Stimulated activated CD8-positive, alpha-beta memory T cell treated with anti-CD3 and anti-CD28 coated beads, Interleukin-12 subunit alpha, Interleukin-12 subunit beta, amount 100 ng/mL, for 1 hour (primary cell): ENCODE data around the gene FBLN2.

Experiments
- DNase-seq: peaks from one replicate; pipeline ENCODE4 v3.0.0-alpha.2; 2020; ENCODE audit warnings: low read depth

FBLN2 gene

GRCh38 chr3:13532085-13532484, 16.8 kb upstream of the FBLN2 start:
- no peak for DNase-seq

DNA sequence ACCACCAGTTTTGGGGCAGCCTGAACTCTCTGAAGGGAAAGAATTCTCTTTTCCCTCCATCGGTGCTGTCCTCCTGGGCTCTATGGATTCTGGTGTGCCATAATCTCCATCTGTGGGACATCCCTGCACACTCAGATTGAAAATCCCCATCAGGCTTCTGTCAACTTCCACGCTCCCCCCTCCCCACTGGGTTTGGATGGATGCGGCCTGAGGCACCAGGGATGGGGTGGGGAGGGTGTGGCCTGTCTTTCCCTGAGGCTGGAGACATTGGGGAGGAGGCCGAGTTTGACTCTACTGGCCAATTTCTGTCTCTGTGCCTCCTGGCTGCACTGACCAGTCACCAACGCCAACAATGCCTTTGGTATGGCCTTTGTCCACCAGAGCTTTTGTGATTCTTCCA, 16.3 kb upstream of the FBLN2 start:
- DNase-seq = no peak

- no peak for DNase-seq
These were observed 15.0 kb upstream of the FBLN2 start for GRCh38 chr3:13533885-13534301.

DNA sequence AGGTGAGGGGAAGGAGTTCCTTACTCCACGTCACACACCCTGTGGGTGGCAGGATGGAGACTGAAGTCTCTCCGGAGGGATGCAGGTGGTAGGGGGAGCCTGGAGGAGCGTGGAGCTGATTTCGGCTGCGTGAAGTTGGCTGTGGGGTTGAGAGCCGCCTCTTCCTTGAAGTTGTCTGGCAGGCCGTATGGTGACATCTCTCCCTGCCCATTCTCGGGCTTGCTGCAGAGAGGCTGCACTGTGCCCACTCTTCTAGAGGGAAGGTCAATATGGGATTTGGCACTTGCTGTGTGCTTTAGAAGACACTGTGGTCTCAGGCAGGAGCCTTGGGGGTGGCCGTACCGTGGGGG, 13.4 kb upstream of the FBLN2 start:
- DNase-seq = no peak

- no peak for DNase-seq
These were observed 13.0 kb upstream of the FBLN2 start for GRCh38 chr3:13535905-13536304.

GRCh38 chr3:13536432-13536831, 12.5 kb upstream of the FBLN2 start:
- no peak for DNase-seq

- DNase-seq = no peak
These were observed 12.1 kb upstream of the FBLN2 start for GRCh38 chr3:13536832-13537231.

GRCh38 chr3:13537244-13537908, 11.5 kb upstream of the FBLN2 start:
- no peak for DNase-seq

DNA sequence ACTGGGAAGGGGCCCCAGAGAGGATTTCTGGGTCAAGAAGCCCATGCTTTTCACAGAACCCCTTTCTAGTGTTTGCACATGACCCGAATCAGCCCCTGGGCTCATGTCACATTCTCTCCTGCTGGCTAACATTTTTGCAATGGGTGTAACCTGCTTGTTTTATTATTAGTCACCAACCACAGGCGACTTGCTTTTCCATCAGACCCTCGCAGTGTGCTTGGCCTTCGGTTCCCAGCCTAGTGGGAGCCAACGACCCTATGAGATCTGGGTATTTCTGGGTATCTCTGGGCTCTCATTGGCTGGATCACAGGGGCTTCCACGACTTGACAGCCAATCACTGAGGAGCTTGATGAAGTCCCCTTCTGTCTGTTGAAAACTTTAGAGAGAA, 11.0 kb upstream of the FBLN2 start:
- DNase-seq = no peak

DNA sequence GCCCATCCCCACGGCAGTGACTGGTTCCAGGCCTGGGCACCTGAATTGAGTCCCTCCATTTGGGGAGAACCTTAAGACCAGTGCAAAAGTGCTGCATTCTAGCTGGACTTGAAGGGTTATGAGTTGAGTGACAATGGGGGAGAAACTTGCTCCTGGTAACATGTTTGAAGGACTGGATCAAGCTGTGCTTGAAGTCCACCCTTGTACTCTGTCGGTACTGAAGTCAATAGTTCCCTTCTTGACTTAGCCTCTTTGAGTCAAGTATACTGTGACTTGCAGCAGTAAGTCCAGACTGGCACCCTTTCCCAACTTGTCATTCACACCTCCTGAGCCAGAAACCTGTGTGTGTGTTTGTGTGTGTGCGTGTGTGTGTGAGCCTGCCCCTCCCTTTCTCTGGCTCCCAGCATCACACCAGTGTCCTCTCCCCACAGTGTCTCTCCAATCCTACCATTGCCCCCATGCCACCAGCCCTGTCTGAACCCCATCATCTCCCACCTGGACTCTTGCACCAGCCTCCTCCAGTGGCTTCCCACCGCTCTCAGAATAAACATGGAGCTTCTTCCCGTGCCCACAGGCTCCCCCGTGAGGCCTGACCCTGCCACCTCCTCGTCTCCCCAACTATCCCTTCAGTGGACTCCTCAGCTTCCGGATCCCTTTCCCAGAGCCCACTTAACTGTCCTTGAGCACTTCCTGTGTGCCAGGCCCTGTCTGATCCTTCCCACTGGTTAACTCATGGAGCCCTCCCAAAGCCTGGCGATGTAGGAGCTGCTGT, 10.2 kb upstream of the FBLN2 start:
- DNase-seq = no peak

- no peak for DNase-seq
These were observed 9.7 kb upstream of the FBLN2 start for GRCh38 chr3:13539292-13539638.

- no peak for DNase-seq
These were observed 9.3 kb upstream of the FBLN2 start for GRCh38 chr3:13539671-13540070.

GRCh38 chr3:13540297-13540995, 8.5 kb upstream of the FBLN2 start:
- DNase-seq = no peak

- DNase-seq = no peak
These were observed 7.2 kb upstream of the FBLN2 start for GRCh38 chr3:13541691-13542090.

DNA sequence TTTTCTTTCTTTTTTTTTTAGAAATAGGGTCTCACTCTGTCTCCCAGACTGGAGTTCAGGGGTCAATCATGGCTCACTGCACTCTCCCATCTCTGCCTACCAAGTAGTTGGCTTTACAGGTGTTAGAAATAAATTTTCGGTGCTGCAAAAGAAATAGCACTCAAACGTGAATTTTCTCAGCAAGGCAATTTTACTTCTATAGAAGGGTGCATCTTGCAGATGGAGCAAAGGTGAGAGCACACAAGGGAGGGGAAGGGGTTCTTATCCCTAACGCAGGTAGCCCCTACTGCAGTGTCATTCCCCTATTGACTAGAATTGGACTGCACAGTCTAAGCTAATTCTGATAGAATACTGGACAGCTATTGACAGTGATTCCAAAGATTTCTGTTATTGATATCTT, 6.8 kb upstream of the FBLN2 start:
- no peak for DNase-seq

- no peak for DNase-seq
These were observed 5.7 kb upstream of the FBLN2 start for GRCh38 chr3:13543253-13543652.

DNA sequence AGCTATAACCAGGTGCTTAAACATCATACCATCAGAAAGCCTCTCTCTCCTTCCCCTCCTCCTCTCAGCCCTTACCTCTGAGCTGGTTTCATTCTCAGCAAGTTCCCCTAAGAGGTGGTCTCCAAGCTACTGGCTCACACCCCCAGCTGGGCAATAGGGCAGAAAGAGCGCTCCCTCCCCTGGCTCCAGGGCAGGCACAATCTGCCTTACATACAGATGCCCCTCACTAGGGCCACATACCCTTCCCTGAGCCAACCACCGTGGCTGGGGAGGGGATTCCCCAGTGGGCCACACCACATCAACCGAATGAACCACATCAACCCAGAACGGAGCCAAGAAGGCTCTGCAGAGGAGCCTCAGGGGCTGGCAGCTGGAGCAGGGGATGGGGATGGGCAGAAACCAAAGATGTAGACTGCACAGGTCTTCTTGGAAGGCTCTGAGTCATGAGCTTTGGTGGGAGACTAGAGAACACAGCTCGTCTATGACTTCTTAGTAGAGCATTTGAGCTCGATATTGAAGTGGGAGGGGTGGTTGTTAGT, 4.6 kb upstream of the FBLN2 start:
- peak; percentile 10 for DNase-seq

DNA sequence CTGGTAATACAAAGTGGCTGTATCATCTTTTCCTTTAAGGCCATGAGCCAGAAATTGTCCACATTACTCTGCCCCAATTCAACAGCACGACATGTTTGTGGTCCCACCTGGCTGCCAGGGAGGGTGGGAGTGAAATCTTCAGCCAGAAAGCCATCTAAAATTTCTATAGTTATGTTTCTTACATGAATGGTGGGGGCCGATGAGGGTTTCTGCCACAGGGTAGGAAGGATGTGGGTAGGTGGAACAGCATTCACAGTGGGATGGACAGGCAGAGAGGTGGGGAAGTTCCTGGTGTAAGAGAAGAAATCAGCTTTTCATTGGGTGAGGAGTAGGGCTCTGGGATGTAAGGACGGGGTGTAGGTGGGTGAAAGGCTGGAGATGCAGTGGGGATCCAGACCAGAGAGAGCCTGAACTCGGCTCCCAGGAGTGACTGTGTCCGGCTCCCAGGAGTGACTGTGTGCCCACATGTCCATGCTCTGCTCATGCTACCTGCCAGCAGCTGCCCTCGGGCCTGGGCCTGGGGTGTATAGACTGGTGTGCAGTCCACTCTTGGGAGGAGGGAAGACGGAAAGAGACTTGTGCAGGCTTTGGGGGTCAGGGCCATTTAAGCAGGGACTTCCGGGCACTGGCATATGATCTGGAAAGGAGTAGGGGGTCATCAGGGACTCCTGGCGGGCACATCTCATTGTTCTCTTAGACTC, 3.8 kb upstream of the FBLN2 start:
- DNase-seq = no peak

GRCh38 chr3:13545952-13546454, 2.9 kb upstream of the FBLN2 start:
- DNase-seq = no peak

DNA sequence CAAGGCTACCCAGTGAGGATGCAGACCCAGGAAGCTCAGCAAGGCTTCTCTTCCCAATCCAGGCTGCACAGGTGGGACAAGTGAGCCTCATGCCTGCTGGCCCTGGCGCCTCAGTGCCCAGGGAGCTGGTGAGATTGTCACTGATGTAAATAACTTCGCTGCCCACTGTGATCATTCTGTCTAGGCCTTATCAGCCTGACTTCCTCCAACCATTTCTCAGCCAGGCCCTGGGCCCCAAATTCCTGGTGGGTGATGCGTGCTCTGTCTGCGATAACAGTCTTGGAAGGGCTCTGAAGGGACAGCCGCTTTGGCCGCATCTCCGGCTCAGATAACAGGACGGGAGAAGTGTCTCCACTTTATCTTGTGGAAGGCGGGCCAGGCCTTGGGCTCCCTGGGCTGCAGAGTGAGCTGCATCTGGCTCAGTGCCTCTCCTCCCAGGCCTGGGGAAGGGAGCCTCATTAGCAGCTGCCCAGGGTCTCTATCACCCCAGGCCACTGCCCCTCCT, 2.2 kb upstream of the FBLN2 start:
- no peak for DNase-seq

- no peak for DNase-seq
These were observed 1.1 kb upstream of the FBLN2 start for GRCh38 chr3:13547591-13548371.
